HG03558 (cell line): ENCODE results near the gene HPS1.

ENCODE experiments used
- ATAC-seq: cut with Tn5 transposase; IDR thresholded peaks from one replicate; pipeline ENCODE4 v1.9.1; 2021; ENCODE audit warnings: moderate number of reproducible peaks; ENCODE audit not compliant: unreplicated experiment; ENCODE audit errors: extremely low read depth

The HPS1 gene

DNA sequence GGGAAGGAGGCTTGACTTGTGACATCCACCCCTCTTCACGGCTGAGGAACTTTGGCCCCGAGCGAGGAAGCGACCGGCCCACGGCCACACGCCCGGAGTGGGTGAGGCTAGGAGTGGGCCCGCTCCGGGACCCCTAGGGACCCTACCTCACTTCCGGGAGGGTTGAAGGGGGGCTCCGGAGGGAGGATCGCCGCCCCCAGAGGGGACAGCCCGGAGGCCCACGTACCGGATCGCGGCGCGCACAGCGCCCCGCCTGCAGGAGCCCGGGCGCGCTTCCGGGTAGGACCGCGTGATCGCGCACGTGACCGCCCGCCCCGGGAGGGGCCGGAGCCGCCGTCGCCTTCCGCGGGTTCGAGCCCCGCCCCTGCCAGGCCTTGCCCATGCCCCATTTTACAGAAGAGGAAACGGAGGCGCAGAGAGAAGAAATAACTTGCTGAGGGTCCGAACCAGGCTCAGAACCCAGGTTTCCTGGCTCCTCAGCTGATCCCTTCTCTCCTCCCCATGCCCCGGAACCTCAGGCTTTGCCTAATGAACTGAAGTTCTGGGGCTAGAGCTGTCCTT lies at the start of gene HPS1:
TSS of gene HPS1 (minus strand) at position 275 of the 561 bp plus-strand sequence. CDS start 3,695 bp downstream, outside the sequence.
- peak; percentile 64 for ATAC-seq

DNA sequence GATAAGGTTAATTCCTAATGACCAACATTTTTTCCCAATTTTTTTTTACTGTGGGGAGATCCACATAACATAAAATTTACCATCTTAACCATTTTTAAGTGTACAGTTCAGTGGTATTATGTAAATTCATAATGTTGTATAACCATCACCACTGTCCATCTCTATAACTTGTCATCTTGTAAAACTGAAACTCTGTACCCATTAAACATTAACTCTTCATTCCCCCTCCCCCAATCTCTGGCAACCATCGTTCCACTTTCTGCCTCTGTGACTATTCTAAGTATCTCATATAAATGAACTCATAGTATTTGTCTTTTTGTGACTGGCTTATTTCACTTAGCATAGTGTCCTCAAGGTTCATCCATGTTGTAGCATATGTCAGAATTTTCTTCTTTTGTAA lies 46.0 kb upstream of the HPS1 start:
- ATAC-seq: no peak

DNA sequence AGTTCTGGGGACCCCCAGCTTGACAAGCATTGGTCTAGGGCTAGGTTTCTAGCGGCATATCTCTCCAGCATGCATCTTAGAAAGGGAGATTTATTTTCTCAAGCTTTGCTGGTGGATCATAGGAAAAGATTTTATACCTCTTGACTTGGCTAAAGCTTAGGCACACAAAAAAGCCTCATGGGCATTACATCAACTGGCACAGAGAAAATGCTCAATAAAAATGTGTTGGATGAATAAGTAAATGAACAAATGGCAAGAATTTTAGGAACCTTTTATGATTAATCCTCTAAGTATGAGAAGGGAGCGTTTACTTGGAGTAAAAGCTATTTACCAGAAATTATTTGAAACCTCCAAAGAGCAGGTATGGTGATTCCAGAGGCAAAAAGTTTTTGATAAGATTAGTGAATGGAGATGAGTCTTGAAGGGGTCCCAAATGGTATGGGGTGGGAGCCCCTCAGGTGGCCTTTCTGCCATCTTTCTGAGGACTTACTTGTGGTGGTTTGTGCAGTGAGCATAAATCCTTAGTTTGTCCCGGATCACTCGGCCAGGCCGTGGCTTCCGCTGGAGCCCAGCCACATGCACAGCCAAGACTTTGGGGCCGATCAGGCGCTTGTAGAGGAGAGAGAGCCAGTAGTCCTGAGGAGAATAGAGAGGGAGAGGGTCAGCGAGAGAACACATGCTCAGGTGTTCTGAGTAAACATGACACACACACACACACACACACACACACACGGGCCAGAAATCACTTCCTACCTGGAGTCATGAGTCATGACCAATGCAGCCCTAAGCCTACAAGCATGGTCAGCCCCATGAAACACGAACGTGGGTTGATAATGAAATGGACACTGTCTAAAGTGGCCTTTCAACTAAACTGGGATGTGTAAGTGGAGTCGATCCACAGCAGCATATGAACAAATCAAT lies 43.1 kb upstream of the HPS1 start:
- no peak for ATAC-seq

DNA sequence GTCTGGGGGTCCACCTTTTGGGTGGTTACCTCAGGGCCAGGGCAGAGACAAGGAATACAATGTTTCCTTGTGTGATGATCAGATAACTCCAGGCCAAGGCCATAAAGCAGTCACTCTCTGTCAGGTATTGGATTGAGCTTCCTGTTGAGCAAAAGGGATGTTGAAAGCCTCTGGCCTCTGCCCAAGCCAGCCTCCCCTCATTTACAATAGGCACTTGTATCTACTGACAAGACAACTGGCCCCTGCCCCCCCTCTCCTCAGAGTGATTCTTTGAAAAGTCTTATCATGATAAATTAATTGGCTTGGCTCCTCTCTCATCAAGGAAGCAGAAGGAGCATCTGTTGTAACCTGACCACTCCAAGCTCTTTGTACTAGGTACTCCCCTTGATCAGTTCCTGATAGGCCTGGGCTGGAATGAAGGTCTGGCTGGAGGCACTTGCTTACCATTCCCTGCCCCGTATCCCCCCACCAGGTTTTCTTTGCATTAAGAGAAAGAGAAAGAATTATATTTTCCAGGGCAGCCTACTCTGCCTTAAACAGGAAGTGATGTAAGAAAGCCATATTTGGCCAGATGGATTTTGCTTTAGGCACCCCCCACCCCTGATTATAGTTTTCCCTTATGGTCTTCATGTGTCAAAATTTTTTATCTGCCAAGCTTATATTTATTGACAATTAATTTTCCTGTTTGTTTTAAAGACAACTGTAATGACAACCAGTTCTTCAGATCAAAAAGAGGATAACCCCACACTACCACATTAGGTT lies 42.1 kb upstream of the HPS1 start:
- ATAC-seq: no peak

DNA sequence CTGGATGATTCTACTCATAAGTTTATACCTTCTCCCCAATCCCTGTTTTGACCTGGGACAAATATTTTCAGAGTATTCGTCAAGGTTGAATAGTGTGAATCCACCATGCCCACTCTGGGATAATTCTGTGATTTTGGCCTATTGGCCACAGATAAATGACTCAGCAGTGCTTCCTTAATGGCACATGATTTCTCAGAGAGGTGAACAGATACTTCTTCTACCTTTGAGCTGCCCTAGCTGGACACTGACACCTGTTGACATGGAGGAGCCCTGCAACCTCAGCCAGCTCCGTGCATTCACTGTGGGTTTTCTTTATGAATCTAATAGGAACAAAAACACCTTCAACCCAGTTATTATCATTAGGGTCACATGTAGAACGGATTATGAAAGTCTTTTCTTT lies 40.9 kb upstream of the HPS1 start:
- no peak for ATAC-seq

DNA sequence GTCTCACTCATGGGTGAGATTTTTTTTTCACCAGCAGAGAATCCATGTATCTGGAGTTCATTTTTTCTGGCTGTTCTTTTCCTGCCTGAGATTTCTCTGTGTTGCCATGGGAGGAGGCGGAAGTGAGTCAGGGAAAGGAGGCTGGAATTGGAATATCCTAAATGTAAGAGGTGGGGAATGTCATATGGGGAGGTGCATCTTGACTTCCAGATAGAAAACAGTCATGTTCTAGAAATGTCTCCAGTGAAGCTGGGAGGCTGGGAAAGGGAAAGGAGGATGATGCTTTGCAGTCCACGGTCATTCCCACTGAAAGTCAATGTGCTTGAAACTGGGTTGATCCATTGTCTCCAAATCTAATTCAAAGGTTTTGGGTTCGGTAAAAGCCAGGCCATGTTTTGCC lies 39.7 kb upstream of the HPS1 start:
- ATAC-seq: no peak

DNA sequence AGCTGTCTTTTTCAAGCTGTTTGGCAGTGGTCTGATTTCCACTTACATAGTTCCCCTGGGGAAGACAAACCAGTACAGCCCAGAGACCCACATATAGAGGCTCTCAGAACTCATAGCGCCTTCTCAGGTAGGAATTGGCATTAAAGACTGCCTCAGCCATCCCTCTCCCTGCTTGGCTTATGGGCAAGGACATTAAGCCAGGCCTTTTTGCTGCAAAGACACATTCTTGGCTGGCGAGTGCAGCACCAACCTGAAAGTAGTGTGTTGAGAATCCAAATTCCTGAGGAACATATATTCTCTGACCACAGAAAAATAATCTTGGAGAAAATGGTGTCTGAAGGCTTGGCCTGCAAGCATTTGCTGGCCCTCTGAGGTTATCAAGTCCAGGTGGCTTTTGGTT lies 39.2 kb upstream of the HPS1 start:
- no peak for ATAC-seq

DNA sequence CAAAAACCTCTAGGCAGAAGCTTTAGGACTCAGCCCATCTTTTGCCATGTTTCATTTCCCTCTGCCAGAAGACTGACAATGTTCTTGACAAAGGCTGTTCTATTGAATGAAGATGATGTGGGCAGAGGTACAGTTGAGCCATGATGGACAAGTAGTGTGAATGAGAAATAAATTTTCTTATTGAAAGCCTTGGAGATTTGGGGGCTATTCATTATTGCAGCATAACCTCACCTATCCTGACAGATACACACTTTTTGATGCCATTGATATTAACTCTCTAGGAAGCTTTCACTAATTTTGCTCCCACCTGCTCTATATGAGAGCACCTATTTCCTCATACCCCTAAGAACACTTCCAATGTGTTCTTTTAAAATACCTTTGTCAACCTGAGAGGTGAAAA lies 36.9 kb upstream of the HPS1 start:
- no peak for ATAC-seq

DNA sequence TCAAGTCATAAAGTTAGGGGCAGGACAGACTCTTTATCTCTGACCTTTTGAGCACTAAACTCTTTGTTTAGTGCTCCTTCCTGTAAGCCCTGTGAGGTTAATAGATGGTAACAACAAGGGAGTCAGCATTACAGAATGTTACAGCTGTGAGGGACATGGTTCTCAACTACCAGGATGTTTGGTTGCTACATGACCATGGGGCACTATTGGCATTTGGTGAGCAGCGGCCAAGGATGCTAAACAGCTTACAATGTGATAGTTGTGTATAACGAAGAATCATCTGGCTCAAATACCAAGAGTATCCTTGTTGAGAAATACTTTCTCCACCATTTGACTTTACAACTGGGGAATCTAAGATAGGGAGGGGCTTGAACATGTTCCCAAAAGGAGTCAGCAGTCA lies 35.4 kb upstream of the HPS1 start:
- ATAC-seq: no peak

DNA sequence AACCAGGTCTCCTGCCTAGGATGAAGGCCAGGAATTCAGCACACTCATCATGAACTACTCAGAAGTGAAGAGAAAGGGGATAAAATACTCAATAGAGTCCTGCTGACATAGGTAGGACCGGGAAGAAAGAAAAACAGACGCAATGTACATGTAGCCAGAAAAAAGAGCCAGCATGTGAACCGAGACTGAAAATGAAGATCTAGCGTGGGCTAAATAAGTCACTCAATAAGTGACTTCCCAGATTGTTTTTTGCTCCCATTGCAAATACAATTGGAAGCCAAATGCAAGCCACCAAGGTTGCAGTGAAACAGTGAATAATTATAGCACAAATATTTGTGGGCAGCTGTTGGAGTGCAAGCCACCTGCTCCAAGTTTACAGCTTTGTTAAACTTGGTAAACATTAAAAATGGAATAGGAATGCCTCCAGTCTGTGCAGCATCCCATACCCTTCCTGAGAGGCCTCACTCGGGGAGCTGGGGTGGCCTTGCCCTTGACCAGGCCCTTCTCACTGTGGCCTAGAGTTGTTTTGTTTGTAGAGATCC lies 34.7 kb upstream of the HPS1 start:
- no peak for ATAC-seq

DNA sequence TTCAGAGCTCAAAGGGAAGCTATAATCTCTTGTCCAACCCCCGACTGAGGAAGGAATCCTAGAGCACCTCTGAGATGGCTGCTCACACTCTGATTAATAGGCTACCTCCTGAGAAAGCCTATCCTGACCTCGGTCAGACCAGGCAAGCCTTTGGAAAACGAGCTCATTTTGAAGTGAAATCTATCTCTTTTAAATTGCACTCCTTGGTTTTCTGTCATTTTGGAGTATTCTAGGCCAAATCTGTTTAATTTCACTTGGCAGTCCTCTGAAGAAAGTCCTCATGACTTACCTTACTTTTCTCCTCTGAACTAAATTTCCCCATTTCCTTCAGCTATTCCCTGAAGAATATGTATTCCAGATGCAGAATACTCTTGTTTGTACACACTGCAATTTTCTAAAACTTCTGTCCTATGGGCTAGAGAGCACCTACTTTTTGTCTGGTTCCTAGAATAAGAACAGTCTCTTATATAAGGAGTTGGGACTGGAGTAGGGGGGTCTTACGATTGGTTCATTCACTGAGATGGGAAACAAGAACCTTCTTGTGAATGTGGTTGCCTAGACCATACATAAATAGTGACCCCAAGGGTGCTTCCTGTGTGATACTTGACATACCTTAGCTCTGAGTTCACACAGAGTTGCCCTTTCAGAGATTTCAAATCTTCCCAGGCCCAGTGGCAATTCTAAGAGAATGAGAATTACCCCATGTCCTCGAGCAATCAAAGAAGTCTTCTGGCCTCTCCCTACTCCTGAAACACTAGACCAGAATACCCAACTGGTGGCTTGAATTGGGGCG lies 31.9 kb upstream of the HPS1 start:
- ATAC-seq: no peak

DNA sequence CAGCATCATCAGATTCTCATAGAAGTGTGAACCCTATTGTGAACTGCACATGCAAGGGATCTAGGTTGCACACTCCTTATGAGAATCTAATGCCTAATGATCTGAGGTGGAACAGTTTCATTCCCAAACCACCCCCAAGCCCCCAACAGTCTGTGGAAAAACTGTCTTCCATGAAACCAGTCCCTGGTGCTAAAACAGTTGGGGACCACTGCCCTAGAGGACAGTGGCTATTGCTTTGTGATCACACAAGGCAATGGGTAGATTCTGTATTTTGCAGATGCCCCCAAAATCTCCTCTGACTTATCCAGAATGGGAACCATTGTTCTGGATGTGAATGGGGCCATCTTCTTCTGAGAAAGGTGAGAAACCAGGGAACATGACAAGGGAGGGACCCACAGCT lies 31.1 kb upstream of the HPS1 start:
- no peak for ATAC-seq

DNA sequence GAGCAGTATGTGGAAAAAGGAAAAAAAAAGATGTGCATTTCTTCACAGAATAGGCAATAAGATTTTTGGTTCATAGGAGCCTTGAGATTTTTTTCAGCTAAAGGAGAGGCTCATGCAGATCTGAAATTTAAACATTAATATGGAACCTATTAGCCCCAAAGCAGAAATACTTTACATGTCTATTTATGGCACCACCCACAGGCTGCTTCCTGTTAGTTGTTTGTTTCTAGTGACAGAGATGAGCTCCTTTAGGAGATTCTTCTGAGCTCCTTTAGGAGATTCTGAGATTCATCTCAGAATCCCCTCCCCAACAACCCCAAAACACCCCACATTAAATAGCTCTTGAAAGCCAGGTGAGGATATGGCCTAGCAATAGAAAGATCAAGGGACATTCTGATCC lies 27.9 kb upstream of the HPS1 start:
- no peak for ATAC-seq

DNA sequence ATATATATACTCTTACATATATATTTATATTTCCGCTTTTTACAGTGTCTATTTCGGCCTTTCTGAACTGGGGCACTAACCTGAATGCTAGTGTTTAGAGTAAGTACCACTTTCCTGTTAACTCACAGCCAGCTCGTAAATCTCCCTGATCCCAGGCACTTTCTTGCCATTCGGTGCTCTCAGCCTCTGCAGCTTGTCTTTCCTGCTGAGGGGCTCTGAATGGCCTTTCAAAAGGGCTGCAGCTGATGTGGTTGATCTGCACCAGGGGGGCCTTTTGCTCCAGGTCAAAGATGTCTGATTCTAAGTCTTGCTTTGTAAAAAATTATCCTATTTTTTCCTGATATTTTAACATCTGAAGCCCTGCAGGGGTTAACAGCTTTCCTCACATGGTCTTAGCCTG lies 25.5 kb upstream of the HPS1 start:
- no peak for ATAC-seq

DNA sequence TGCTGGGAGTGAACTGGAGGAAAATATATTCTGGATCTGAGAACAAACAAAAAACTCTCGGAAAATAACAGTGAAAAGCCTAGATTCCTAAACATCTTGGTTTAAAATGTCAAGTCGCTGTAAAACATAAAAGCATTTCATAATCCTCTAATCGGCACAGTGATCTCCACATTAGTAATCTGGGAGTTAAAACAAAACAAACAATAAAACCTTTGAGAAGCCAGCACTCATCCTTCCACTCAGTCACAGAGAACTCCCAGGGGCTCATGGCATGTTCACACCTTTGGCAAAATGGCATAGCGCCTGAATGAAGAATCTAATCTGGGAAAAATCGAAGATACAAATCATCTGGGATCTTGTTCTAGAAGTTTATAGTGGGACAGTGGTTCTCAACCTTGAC lies 24.1 kb upstream of the HPS1 start:
- ATAC-seq: no peak

DNA sequence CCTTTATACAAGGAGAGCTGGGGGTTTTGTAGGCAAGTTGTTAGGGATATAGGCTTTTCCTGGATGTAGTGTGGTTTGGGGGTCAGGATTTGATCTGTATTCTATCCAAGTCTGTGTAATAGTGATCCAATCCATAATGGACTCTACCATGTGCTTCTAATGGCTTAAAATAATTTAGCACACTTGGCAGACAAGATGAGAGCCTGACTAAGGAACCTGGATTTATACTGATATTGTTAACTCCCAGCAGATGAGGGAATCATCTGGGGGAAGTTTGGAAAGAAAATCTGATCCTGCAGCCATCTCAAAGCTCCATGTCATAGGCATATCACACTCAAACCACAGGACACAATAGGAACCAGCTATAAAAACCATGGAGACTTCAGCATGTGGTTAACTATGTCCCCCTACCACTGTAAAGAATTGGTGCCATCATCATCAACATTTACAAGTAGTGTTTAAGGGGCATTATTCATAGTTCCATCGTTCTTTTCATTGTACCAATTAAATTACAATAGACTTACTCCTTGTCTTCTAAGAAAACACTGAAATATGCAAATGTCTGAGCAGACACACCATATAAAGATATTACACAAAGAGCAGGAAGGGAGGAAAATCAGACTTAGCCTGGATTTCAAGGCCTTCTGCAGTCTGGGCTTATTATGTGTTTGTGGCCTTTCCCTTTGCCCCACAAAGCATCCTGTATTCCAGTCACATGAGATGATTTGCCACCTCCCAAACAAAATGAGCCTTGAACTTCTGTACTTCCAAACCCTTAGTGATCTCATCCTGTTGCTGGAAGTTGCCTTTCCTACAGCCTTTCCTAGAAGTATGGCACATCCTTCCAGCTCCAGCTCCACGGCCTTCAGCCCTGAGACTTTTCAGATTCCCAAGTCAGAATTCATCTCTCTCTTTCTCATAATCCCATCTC lies 22.5 kb upstream of the HPS1 start:
- ATAC-seq: no peak

DNA sequence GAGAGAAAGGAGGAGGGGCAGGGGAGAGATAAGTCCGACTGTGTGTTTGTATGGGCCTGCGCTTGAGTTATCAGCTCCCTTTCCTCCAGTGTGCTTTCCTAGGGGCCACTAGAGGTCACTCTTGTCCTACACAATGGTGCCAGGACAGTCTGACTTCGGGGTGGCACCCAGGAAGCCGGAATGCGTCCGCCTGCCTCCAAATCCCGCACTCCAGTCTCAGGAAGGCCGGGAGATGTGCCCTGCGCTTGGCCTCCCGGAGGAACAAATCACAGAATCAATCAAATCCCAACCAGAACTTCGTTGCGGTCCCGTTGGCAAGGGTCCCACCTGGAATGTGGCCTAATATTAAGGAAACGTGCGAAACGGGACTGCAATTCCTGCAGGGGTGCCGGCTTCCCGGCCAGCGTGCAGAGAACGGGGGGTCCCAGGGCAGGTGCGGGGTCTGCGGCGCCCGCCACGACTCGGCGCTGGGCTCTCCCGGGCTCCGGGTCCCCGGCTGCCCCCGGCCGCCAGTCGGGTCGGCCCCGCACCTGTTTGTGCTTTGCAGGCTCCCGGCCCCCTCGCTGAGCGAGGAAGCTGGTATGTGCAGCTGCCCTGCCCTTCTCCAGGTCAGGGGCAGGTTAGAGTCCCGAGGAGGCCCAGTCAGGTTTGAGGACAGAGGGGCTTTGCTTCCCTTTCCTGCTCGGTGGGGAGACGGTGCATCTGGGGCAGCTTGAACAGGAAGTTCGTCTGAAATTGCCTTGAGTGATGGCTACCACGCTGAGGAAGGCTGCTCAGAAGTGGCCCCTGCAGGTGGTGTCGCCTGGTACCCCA lies 21.0 kb upstream of the HPS1 start:
- peak; percentile 77 for ATAC-seq

DNA sequence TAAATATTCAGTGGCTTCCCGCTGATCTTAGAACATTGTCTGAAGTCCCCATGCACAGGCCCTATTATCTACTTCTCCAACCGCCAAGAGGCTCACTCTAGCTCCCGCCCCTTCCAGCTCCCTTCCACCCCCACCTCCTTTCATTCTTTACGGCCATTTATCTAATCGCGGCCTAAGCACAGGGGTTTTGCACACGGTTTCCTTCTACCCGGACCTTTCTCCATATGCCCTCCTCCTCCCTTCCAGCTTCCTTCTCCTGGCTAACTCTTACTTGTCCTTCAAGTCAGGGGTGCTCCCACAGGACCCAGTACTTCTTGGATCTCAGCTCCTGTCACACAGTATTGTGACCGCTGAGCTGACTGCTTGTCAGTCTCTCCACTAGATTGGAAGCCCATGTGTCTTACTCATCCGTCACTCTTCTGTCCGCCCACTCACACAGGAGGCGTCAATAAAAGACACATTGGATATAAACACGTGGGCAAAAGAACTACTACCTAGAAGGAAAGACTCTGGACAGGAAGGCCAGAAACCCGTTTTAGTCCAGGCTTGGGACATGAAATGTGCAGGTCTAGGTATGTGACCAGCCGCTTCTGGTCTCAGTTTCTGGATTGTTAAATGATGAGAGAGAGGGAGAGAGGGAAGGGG lies 20.2 kb upstream of the HPS1 start:
- no peak for ATAC-seq
